Osteocyte (in vitro differentiated cells): ENCODE measurements around the gene ZNG1F. TPM values are rescaled to one million over a fixed set of nuclear protein-coding genes. Genes with fewer than 3 reads are reported as not detected.
"Not testable (repeated sequence)": the region's sequence is repeated elsewhere in the genome, so short reads cannot be mapped to it uniquely, and the experiment has no call there.

Experiments
- DNase-seq: peaks from one replicate; pipeline ENCODE4 v3.0.0; 2021; ENCODE audit warnings: mixed read lengths; ENCODE audit not compliant: unreplicated experiment; ENCODE audit errors: extremely low spot score
- H3K27ac Mint-ChIP-seq: one replicate; pipeline ENCODE4 v1.8.0; 2021; ENCODE audit warnings: mild to moderate bottlenecking, mixed read lengths; ENCODE audit not compliant: unreplicated experiment
- H3K27me3 Mint-ChIP-seq: one replicate; pipeline ENCODE4 v1.8.0; 2021; ENCODE audit warnings: mixed read lengths; ENCODE audit not compliant: unreplicated experiment
- H3K36me3 Mint-ChIP-seq: one replicate; pipeline ENCODE4 v1.8.0; 2021; ENCODE audit warnings: mixed read lengths; ENCODE audit not compliant: unreplicated experiment
- H3K4me1 Mint-ChIP-seq: one replicate; pipeline ENCODE4 v1.8.0; 2021; ENCODE audit warnings: mixed read lengths; ENCODE audit not compliant: unreplicated experiment
- H3K4me3 Mint-ChIP-seq: one replicate; pipeline ENCODE4 v1.8.0; 2021; ENCODE audit warnings: mild to moderate bottlenecking, moderate library complexity, mixed read lengths; ENCODE audit not compliant: unreplicated experiment
- H3K9me3 Mint-ChIP-seq: one replicate; pipeline ENCODE4 v1.8.0; 2021; ENCODE audit warnings: mixed read lengths; ENCODE audit not compliant: unreplicated experiment
- total RNA-seq: library from RNA; stranded (reverse); gene quantifications from 2 replicates; pipeline ENCODE4 v1.2.1, GENCODE V29; 2021
- TF ChIP-seq, protein P1 (sequence below): fragments of 200-600 bp; sonication (generic); IDR thresholded peaks from 2 replicates; pipeline ENCODE4 v1.5.0; 2021; ENCODE audit warnings: antibody characterized with exemption, mild to moderate bottlenecking, moderate library complexity

ZNG1F gene
- total RNA-seq, 1 donor from 2014 or later, result 8.4 TPM

DNA sequence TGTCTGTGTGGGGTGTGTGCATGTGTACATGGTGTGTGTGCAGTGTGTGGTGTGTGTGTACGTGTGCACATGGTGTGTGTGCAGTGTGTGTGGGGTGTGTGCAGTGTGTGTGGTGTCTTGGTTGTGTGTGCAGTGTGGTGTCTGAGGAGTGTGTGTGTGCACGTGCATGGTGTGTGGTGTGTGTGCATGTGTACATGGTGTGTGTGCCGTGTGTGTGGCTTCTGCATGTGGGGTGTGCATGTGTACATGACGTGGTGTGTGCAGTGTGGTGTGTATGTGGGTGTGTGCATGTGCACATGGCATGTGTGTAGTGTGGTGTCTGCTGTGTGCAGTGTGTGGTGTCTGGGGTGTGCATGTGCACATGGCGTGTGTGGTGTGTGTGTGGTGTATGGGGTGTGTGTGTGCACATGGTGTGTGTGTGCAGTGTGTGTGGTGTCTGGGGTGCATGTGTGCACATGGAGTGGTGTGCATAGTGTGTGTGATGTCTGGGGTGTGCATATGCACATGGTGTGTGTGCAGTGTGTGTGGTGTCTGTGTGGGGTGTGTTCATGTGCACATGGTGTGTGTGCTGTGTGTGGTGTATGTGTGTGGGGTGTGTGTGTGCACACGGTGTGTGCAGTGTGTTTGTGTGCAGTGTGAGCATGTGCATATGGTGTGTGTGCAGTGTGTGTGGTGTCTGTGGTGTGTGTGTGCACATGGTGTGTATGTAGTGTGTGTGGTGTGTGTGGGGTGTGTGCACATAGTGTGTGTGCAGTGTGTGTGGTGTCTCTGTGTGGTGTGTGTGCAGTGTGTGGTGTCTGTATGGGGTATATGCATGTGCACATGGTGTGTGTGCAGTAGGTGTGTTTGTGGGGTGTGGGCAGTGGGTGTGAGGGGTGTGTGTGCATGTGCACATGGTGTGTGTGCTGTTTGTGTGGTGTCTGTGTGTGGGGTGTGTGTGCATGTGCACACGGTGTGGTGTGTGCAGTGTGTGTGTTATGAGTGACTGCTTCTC, 40.6 kb upstream of the ZNG1F start:
- Mint-ChIP-seq H3K27me3 (no peaks in the 10 kb centered on the region), H3K4me3 (no peak overlapping the region), H3K9me3 (no peaks in the 10 kb centered on the region), H3K4me1 (no peaks in the 10 kb centered on the region), H3K36me3 (no peaks in the 10 kb centered on the region), H3K27ac (no peak overlapping the region)
- peak; percentile 89 for DNase-seq
- TF ChIP-seq, protein P1, sequence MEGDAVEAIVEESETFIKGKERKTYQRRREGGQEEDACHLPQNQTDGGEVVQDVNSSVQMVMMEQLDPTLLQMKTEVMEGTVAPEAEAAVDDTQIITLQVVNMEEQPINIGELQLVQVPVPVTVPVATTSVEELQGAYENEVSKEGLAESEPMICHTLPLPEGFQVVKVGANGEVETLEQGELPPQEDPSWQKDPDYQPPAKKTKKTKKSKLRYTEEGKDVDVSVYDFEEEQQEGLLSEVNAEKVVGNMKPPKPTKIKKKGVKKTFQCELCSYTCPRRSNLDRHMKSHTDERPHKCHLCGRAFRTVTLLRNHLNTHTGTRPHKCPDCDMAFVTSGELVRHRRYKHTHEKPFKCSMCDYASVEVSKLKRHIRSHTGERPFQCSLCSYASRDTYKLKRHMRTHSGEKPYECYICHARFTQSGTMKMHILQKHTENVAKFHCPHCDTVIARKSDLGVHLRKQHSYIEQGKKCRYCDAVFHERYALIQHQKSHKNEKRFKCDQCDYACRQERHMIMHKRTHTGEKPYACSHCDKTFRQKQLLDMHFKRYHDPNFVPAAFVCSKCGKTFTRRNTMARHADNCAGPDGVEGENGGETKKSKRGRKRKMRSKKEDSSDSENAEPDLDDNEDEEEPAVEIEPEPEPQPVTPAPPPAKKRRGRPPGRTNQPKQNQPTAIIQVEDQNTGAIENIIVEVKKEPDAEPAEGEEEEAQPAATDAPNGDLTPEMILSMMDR, result no peak

DNA sequence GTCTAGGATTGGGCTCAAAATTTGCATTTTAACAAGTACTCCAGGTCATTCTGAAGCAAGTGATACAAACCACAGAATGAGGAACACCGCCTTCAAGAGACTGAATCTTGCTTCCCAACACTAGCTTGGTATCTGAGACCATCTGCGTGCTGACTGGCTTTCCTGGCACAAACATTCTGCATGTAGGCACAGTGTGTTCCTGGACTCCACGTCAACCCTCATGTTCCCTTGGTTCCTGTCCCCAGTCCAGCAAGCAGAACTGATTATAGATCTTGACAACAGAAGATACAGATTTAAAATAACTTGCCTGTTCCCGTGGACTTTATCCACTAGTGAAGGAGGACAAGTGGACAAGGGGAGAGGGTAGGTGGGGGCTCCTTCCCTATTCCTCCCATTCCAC, 30.7 kb upstream of the ZNG1F start:
- not testable (repeated sequence) for H3K9me3 Mint-ChIP-seq, H3K27me3 Mint-ChIP-seq, H3K27ac Mint-ChIP-seq, H3K4me3 Mint-ChIP-seq, DNase-seq, H3K4me1 Mint-ChIP-seq, H3K36me3 Mint-ChIP-seq

DNA sequence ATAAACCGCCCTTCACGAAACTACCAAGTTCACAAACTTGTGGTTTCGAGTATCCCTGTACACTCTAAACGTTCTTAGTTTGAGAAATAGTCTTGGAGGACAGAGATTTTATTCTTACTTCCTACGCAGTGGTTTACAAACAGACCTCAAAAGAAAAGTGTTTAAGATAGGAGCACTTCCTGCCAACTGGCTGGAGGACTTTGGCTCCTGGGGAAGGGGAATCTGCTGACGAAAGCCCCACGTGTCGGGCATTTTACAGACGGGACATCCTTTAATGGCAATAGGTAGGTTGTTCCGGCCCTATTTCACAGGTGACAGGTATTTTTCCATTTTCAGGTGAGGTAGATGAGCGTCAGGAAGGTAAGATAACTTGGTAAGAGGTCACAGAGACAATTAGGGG, 678 bp downstream of the ZNG1F start:
- DNase-seq, H3K36me3 Mint-ChIP-seq: not testable (repeated sequence)

DNA sequence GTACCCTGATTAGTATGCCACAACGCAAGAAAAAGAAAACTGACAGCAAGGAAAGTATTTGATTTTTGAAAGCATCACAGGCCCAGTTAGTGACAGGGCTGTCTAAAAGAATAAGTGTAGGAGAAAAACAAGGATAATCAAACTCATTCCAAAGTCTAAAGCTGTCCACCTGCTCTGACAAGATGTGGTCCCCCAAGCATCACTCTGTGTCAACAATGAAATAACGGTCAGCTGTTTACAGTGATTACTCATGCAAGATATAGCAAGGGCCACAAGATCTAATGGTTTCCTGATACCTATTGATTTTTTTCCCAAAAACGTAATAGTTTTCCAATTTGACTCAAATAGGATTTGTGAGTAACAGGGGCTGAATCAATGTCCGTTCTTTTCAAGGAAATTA, 14.1 kb downstream of the ZNG1F start:
- not testable (repeated sequence) for H3K27me3 Mint-ChIP-seq, H3K9me3 Mint-ChIP-seq, H3K36me3 Mint-ChIP-seq, DNase-seq, H3K4me3 Mint-ChIP-seq, H3K27ac Mint-ChIP-seq, H3K4me1 Mint-ChIP-seq

More for the DNA sequence above, 678 bp downstream of the ZNG1F start:
- H3K4me1 Mint-ChIP-seq, H3K27ac Mint-ChIP-seq, H3K4me3 Mint-ChIP-seq, H3K27me3 Mint-ChIP-seq, H3K9me3 Mint-ChIP-seq: not testable (repeated sequence)

DNA sequence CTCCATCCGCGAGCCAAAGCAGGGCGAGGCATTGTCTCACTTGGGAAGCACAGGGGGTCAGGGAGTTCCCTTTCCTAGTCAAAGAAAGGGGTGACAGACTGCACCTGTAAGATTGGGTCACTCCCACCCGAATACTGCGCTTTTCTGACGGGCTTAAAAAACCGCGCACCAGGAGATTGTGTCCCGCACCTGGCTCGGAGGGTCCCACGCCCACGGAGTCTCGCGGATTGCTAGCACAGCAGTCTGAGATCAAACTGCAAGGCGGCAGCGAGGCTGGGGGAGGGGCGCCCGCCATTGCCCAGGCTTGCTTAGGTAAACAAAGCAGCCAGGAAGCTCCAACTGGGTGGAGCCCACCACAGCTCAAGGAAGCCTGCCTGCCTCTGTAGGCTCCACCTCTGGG, 39.0 kb downstream of the ZNG1F start:
- not testable (repeated sequence) for H3K27ac Mint-ChIP-seq, H3K9me3 Mint-ChIP-seq

DNA sequence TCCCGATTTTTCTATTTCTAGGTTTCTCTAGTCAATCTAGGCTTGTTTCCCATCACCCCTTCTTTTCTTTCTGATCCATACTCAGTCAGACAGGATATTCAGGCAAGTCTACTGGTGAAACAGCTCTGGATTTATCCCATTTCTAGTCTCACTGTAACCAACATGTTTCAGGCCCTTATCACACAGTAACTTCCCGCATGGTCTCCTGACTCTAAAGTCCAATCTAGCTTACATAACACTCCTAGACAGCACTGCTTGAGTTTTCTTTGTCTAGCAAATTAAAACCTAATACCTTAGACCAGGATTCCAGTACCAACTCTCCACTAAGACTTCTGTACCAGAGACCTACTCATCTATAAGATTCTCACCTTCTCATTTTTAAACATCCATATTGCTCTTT, 47.2 kb downstream of the ZNG1F start:
- not testable (repeated sequence) for H3K4me3 Mint-ChIP-seq, H3K9me3 Mint-ChIP-seq, H3K27me3 Mint-ChIP-seq, DNase-seq, H3K27ac Mint-ChIP-seq, H3K36me3 Mint-ChIP-seq, H3K4me1 Mint-ChIP-seq

More for the DNA sequence above, 39.0 kb downstream of the ZNG1F start:
- not testable (repeated sequence) for DNase-seq, H3K36me3 Mint-ChIP-seq, H3K27me3 Mint-ChIP-seq, H3K4me3 Mint-ChIP-seq, H3K4me1 Mint-ChIP-seq

DNA sequence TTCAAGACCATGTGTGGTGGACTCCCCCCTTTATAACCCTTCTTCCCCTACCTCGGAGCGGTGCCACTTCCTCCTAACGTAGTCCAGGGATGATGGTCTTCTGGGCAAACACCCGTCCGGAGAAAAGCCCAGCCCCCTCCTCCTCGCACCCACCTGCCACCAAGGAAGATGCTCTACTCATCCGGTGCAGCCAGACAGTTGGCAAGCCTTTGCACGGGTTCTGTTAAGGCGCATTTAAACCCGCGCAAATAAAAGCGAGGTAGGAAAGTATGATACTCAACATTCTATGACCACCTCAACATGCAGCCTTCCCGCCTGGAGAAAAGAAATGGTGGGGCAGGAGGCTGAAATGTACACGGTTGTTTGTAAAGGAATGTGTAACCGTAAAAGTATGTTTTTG, 60.5 kb downstream of the ZNG1F start, which contains the start of gene FOXD4L6:
Gene FOXD4L6 (minus strand): TSS at position 101 of the 400 bp plus-strand sequence. CDS start 298 bp downstream, outside the sequence.
- H3K27ac Mint-ChIP-seq, H3K9me3 Mint-ChIP-seq, H3K4me3 Mint-ChIP-seq, H3K4me1 Mint-ChIP-seq, H3K27me3 Mint-ChIP-seq, H3K36me3 Mint-ChIP-seq, DNase-seq: not testable (repeated sequence)

DNA sequence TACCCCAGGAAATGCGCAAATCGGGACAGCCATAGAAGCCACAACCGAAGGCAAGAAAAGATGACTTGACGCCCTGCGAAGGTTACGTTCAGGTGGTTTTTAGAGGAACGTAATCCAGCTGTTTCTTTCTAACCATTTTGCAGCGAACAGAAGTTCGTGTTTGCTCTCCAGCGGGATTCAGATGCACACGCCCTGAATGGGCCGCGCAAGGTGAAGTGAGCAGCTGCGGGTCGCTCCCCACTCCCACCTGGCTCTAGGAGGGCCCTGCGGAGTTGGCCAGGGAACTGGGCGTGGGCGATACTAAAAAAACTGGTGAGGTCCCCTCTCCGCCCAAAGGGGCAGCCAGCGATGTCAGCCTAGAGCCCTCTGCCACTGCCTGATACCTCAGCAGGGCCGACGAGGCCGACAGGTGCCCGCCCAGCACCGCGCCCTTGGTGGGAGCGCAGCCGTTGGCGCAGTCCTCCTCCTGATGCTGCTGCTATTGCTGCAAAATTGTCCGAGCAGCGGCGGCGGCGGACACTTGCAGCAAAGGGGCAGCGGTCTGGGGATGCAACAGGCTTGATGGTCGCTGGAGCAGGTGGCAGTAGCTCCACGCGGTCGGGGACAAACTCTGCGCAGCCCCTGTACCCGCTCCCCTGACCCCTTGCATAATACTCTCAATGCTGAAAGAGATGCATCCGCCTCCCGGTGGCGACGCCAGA, 62.2 kb downstream of the ZNG1F start:
- H3K9me3 Mint-ChIP-seq, H3K27ac Mint-ChIP-seq: not testable (repeated sequence)

DNA sequence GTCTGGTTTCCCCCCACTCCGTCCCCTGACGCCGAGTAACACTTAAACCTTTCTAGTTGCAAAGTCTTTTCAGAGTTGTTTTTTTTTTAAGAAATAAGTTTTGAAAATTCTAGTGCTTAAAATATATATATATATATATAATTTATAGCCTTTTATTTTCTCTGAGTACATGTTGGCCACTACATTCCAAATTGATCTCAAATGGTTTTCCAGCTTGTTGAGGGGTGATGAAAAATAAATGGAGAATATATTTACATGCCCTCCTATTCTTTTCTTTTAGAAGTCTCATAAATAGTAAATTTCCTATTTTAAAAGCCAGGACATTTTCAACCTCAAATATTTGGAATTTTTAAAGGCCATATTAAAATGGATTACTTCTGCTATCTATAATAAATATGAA, 63.2 kb downstream of the ZNG1F start:
- H3K9me3 Mint-ChIP-seq, H3K36me3 Mint-ChIP-seq: not testable (repeated sequence)

More for the DNA sequence above, 62.2 kb downstream of the ZNG1F start:
- not testable (repeated sequence) for H3K4me1 Mint-ChIP-seq, DNase-seq, H3K4me3 Mint-ChIP-seq, H3K36me3 Mint-ChIP-seq, H3K27me3 Mint-ChIP-seq

DNA sequence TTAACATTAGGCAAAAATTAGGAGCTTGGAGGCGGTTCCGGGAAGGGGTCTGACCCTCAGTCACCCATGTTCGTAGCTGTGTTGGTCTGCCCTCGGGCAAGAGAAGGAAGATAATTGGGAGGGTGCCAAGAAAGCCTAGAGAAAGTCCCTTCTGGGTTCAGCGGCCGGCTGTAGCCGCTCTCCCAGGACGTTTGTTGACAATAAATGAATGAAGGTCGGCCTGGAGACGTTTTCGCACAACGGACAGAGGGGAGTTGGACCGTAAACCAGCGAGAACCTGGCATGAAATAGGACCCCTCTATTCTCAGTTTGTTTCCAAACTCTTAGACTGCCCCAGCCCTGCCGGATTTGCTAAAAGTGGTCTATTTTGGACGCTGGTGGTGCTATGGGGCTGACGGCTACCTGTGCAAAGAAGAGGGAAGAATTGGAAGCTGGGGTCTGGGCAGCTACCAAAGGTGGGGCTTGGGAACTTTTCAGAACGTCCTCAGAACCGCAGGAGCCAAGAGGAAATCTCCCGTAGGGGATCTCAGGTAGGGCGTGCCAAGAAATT, 63.9 kb downstream of the ZNG1F start:
- not testable (repeated sequence) for H3K4me3 Mint-ChIP-seq, H3K36me3 Mint-ChIP-seq, DNase-seq, H3K4me1 Mint-ChIP-seq, H3K9me3 Mint-ChIP-seq, H3K27ac Mint-ChIP-seq, H3K27me3 Mint-ChIP-seq

More for the DNA sequence above, 63.2 kb downstream of the ZNG1F start:
- DNase-seq, H3K4me1 Mint-ChIP-seq, H3K27ac Mint-ChIP-seq, H3K27me3 Mint-ChIP-seq, H3K4me3 Mint-ChIP-seq: not testable (repeated sequence)
